HG03095 (cell line): ENCODE measurements around the gene SRBD1.
"Not testable (repeated sequence)": the region's sequence is repeated elsewhere in the genome, so short reads cannot be mapped to it uniquely, and the experiment has no call there.

Experiments
- ATAC-seq: cut with Tn5 transposase; IDR thresholded peaks from one replicate; pipeline ENCODE4 v1.9.1; 2021; ENCODE audit warnings: moderate library complexity; ENCODE audit not compliant: unreplicated experiment

Gene SRBD1

GRCh38 chr2:45435316-45435715 lies 175.8 kb downstream of the SRBD1 start:
- no peak for ATAC-seq

- no peak for ATAC-seq
Observed at GRCh38 chr2:45433363-45433762, 177.7 kb downstream of the SRBD1 start.

DNA sequence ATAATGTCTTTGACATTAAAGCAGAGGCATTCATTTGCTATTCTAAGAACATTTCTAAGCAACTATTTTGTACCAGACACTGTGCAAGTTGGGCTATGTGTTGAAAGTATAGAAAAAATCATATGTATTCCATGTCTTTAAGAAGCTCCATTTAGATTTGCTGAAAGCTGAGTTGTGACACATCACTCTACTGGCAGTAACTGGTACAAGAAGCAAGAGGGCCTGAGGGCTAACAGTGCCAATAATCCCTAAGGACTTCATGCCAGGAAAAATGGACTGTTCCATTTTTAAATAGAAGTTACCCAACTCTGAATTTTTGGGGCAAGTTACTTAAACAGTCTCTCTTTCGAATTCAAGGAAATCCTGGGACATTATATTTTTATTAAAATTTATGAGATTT lies 178.7 kb downstream of the SRBD1 start:
- no peak for ATAC-seq

DNA sequence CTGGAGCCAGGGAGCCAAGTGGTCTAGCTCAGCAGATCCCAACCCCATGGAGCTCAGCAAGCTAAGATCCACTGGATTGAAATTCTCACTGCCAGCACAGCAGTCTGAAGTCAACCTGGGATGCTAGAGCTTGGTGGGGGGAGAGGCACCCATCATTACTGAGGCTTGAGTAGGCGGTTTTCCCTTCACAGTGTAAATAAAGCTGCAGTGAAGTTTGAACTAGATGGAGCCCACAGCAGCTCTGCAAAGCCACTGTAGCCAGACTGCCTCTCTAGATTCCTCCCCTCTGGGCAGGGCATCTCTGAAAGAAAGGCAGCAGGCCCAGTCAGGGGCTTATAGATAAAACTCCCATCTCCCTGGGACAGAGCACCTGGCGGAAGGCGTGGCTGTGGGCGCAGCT lies 185.0 kb downstream of the SRBD1 start:
- not testable (repeated sequence) for ATAC-seq

- no peak for ATAC-seq
Observed at GRCh38 chr2:45422921-45423320, 188.1 kb downstream of the SRBD1 start.

- no peak for ATAC-seq
Observed at GRCh38 chr2:45418532-45418931, 192.5 kb downstream of the SRBD1 start.

DNA sequence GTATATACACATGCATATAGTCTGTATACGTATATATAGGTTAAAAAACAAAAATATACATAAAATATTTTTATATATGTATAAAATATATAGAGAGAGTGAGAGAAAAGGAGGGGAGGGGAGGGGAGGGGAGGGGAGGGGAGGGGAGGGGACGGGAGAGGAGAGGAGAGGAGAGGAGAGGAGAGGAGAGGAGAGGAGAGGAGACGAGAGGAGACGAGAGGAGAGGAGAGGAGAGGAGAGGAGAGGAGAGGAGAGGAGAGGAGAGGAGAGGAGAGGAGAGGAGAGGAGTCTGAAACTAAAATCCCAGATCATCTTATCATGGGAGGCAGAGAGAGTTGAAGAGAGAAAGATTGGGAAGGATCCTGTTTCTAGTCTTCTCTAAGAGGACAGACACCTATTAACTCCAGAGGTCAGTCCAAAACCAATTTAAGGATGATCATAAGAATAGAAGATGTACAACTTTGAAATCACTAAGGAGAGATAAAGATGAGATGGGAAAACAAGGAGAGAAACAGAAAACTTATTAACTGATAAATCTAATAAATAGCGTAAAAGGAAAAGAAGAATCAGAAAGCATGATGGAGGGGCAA lies 195.4 kb downstream of the SRBD1 start:
- ATAC-seq: no peak

- ATAC-seq: no peak
Observed at GRCh38 chr2:45412754-45413379, 198.2 kb downstream of the SRBD1 start.

DNA sequence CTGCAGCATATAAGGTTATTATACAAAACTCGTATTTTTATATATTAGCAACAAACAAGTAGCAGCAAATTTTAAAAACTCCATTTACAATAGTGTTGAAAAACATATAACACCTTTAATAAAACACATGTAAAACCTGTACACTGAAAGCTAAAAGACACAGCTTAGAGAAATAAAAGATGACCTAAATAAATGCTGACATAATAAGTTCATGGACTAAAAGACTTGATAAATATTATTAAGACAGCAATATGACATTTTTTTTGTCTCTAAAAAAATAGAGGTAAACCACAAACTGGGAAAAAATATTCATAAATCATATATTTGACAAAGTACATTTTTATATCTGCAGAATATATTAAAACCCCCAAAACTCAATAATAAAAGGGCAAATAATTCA lies 201.4 kb downstream of the SRBD1 start:
- no peak for ATAC-seq

DNA sequence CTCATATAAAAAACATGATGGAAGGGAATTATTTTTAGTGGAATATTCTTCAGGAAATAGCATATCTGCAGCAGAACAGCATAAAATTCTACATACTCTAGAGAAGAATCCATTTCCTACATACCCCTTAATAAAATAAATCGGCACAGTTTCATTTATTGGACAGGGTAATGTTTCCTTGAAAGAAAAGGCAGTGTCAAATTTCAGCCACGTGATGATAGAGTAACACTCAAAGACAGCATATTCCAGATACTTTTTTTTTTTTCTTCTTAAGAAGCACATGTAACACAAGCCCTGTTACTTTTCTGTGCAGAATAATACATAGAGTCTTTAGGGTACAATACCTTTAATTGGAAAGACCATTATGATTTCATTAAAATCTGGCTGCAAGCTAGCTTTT lies 204.4 kb downstream of the SRBD1 start:
- ATAC-seq: no peak

DNA sequence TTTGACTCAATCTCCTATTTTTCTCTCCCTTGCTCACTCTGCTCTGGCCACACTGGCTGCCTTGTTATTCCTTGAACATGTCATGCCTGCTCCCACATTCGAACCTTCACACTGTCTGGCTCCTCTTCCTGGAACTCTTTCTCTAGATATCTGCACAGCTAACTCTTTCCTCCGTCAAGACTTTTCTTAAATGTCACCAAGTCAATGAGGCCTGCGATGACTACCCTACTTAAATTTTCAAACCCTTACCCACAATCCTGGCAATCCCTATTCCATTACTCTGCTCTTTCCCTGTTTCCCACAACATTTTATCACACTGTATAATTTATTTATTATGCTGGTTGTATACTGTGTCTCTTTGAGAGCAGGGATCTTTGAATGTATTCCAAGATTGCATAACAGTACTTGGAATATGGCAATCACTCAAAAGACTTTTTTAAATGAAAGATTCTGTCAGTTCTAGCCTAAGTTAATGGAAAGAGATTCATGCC lies 206.2 kb downstream of the SRBD1 start:
- ATAC-seq: no peak

GRCh38 chr2:45403036-45403435 lies 208.0 kb downstream of the SRBD1 start:
- no peak for ATAC-seq

GRCh38 chr2:45401431-45401922 lies 209.6 kb downstream of the SRBD1 start:
- no peak for ATAC-seq

DNA sequence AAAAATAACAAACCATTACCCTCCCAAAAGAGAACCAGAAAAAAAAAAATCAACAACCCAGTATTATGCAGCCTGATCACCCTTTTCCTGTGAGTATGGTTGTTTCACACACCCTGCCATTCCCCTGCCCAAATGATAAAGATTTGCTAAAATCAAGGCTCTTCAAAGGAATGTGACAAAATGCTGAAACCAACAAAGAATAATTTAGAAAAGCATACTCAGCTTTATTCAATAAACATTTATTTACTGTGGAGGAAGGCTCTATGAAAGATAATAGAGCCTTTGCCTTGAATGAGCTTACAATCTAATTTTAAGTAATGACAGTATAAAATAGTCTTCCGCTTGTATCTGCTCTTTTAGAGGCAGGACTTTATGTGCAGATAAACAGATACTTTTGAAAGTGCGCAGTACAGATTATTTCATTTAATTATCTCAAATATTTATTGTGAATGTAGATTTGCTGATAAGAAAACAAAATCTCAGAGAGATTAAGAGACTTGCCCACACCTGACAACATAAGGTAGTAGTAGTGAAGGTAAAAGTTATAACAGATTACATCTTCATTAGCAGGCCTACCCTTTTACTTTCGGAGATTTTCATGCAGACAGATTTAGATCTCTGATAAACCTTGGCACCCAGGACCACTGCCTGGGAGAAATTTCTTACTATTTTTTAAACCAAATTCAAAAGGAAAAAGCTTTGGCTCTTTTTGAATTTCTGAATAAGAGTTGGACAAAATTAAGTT lies 211.9 kb downstream of the SRBD1 start:
- ATAC-seq: no peak

DNA sequence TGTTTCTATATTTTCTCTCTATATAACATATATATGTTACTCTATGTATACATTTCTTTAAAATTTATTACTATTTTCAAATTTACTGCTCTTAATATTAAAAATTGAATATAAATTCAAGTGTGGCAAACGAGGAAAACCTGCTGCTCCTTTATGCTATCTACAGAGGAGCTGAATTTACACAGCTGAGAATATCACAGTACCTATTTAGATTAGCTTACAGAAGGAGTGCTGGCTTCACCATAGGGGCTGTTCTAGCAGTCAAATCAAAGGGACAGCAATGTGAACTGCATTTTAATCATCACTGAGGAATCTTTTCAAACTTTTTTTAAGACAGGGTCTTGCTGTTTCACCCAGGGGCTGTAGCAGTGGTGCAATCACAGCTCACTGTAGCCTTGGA lies 213.8 kb downstream of the SRBD1 start:
- ATAC-seq: no peak

GRCh38 chr2:45396671-45397070 lies 214.4 kb downstream of the SRBD1 start:
- no peak for ATAC-seq

GRCh38 chr2:45394842-45395241 lies 216.2 kb downstream of the SRBD1 start:
- no peak for ATAC-seq

GRCh38 chr2:45394216-45394615 lies 216.9 kb downstream of the SRBD1 start:
- no peak for ATAC-seq

GRCh38 chr2:45391866-45392265 lies 219.2 kb downstream of the SRBD1 start:
- ATAC-seq: no peak

DNA sequence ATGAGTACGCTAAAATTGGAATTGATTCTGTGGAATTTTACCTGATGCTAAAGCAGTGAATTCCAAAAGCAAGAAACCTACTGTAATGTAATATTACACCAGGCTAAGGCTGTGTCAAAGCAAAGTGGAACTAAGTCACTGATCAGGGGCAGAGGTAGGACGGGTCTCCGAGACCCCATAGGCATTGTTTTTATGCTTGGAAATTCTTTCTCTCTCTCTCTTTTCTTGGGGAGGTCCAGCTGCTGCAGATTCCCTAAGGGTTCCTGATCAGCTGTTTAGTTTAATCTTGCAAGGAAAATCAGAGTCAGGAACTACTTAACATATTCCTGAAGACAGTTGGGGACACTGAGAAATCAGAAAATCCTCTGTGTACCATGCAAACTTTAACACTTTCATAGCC lies 220.2 kb downstream of the SRBD1 start:
- no peak for ATAC-seq

DNA sequence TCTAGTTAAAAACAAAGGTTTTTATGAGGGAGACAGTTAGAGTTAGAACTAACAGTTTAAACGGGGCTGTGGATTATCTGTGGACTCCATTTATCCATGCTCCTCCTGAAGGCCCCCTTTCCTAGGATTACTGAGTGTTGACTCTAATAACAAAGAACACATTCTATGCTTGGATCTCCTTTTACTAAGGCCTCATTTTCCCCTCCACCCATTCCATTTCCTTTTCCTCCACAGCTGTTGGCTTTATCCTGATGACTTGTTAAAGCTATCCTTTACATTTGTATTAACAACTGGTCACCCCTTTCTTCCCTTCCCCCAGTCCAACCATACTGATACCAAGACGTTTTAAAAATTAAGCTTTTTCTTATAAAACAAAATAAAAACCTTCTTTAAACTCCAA lies 220.6 kb downstream of the SRBD1 start:
- ATAC-seq: no peak

DNA sequence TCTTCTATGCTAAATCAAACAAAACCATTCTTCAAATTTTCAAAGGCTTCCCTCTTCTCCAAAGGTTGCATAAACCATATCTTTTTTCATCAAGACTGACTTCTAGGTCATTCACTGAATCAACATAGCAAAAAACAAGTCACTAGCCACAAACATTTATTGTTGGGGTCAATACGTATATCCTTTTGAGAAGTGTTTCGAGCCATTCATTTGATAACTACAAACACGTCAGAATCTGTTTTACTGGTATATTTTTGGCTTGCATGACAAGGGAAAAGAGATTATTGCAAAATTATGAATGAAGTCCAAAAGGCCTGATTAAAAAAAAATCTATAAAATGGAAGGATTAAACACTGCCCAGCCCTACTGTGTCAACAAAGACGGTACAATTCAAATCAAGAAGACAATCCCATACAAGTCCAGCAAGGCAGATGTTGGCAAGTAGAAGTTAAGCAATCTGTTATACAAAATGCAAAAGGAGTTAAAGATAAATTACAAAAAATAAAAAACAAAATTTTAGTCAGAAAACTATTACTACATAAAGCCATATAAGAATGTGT lies 222.4 kb downstream of the SRBD1 start:
- ATAC-seq: no peak
